GM12878 (cell line): ENCODE results near the gene TNP1. TPM values are rescaled to one million over a fixed set of nuclear protein-coding genes. Genes with fewer than 3 reads are reported as not detected.

Experiments
- ATAC-seq: fragments of 200-7000 bp; cut with Tn5 transposase; 3 replicates; pipeline ENCODE4 v1.9.1; 2020; ENCODE audit warnings: mild to moderate bottlenecking, moderate library complexity
- BruUV-seq: library from RNA; stranded (reverse); fragments of 400-500 nt; replicated peaks from 2 replicates; lab custom pipeline; 2021; lab: Mats Ljungman, UMichigan
- CTCF ChIA-PET: fragments of 300-600 bp; sonication (Branson Sonifier 250); formaldehyde crosslinking; extraction: SDS; loops from one replicate; lab custom pipeline; 2021; ENCODE audit warnings: inconsistent platforms; lab: Yijun Ruan, JAX
- POLR2A ChIA-PET: fragments of 350-600 bp; formaldehyde crosslinking; extraction: SDS; loops from one replicate; lab custom pipeline; 2021; ENCODE audit warnings: inconsistent platforms; lab: Charles Lee
- RAD21 ChIA-PET: fragments of 300-600 bp; sonication (Branson Sonifier 250); formaldehyde crosslinking; loops from one replicate; lab custom pipeline; 2023; ENCODE audit warnings: antibody characterized with exemption; ENCODE audit not compliant: unreplicated experiment; lab: Charles Lee
- SMC1A ChIA-PET: fragments of 300-600 bp; sonication (Branson Sonifier 250); formaldehyde crosslinking; loops from one replicate; lab custom pipeline; 2023; ENCODE audit not compliant: unreplicated experiment, uncharacterized antibody; lab: Charles Lee
- DNase-seq: peaks from one replicate; pipeline ENCODE4 v3.0.0-alpha.2; 2011; ENCODE audit warnings: low read depth, low spot score
- FAIRE-seq: peaks from 3 replicates; lab custom pipeline; 2011; peaks lifted over from hg19 to GRCh38; lab: Jason Lieb, UNC
- H2AFZ ChIP-seq: 2 replicates; pipeline ENCODE4 v1.6.0; 2011; ENCODE audit warnings: low read depth, low read length, control low read depth; ENCODE audit not compliant: control insufficient read depth
- H3K27ac ChIP-seq: 2 replicates; pipeline ENCODE4 v1.5.1; 2011; ENCODE audit warnings: control low read depth; ENCODE audit not compliant: control insufficient read depth, insufficient read depth
- H3K27me3 ChIP-seq, 2 experiments: replicated peaks in 1 of 2; 2 replicates each; pipeline versions ENCODE4 v1.6.0 to v1.6.1; 2011; ENCODE audit warnings: low read length in 1 of 2; ENCODE audit not compliant: control insufficient read depth in 2 of 2, insufficient read depth in 2 of 2
- H3K36me3 ChIP-seq, 2 experiments: 2 replicates each; pipeline ENCODE4 v1.5.1; 2011; ENCODE audit warnings: low read length in 1 of 2; ENCODE audit not compliant: control insufficient read depth in 2 of 2, insufficient read depth in 2 of 2
- H3K4me1 ChIP-seq: 2 replicates; pipeline ENCODE4 v1.6.1; 2011; ENCODE audit warnings: mild to moderate bottlenecking, low read length, moderate library complexity, mixed read lengths; ENCODE audit not compliant: control insufficient read depth, insufficient read depth
- H3K4me2 ChIP-seq: 2 replicates; pipeline ENCODE4 v1.6.0; 2011; ENCODE audit warnings: control low read depth; ENCODE audit not compliant: control insufficient read depth, insufficient read depth
- H3K4me3 ChIP-seq: fragments of 200-600 bp; sonication (generic); 2 replicates; pipeline ENCODE4 v1.5.1; 2016
- H3K79me2 ChIP-seq: 2 replicates; pipeline ENCODE4 v1.6.0; 2011; ENCODE audit warnings: low read length; ENCODE audit not compliant: control insufficient read depth, insufficient read depth
- H3K9ac ChIP-seq: 2 replicates; pipeline ENCODE4 v1.8.0; 2011; ENCODE audit warnings: low read length, control low read depth, mixed read lengths; ENCODE audit not compliant: control insufficient read depth, insufficient read depth
- H3K9me3 ChIP-seq: replicated peaks from 3 replicates; pipeline ENCODE4 v1.5.1; 2011; ENCODE audit warnings: mild to moderate bottlenecking, low read length; ENCODE audit not compliant: control insufficient read depth, insufficient read depth
- H4K20me1 ChIP-seq: 2 replicates; pipeline ENCODE4 v1.6.0; 2011; ENCODE audit not compliant: control insufficient read depth, insufficient read depth
- BMI1 ChIP-seq: fragments of 450-650 bp; IDR thresholded peaks from 2 replicates; pipeline ENCODE4 v1.6.1; 2016; ENCODE audit warnings: mild to moderate bottlenecking, moderate library complexity, borderline replicate concordance
- CUX1 ChIP-seq: IDR thresholded peaks from 2 replicates; pipeline ENCODE4 v1.6.1; 2012; ENCODE audit warnings: improper control_type of control experiment, low read depth, low read length; ENCODE audit not compliant: insufficient replicate concordance
- ELK1 ChIP-seq: IDR thresholded peaks from 2 replicates; pipeline ENCODE4 v1.6.1; 2012; ENCODE audit warnings: low read depth, low read length, improper control_type of control experiment
- GABPA ChIP-seq: IDR thresholded peaks from 2 replicates; pipeline ENCODE4 v1.6.1; 2014; ENCODE audit warnings: antibody characterized with exemption, low read depth, mild to moderate bottlenecking, inconsistent platforms
- IKZF1 ChIP-seq: fragments of 450-650 bp; conservative IDR thresholded peaks from 2 replicates; pipeline ENCODE4 v1.6.1; 2017; ENCODE audit warnings: antibody characterized with exemption, mild to moderate bottlenecking
- JUNB ChIP-seq: IDR thresholded peaks from 2 replicates; pipeline ENCODE4 v1.6.1; 2016; ENCODE audit warnings: antibody characterized with exemption, mild to moderate bottlenecking
- KAT2A ChIP-seq: conservative IDR thresholded peaks from 2 replicates; pipeline ENCODE4 v1.6.1; 2011; ENCODE audit warnings: low read depth, low read length; ENCODE audit not compliant: control insufficient read depth
- KDM1A ChIP-seq: fragments of 200-600 bp; sonication (generic); IDR thresholded peaks from 2 replicates; pipeline ENCODE4 v1.6.1; 2016; ENCODE audit warnings: borderline replicate concordance
- MEF2B ChIP-seq: fragments of 450-650 bp; IDR thresholded peaks from 2 replicates; pipeline ENCODE4 v1.6.1; 2018; ENCODE audit warnings: mild to moderate bottlenecking, moderate library complexity; ENCODE audit not compliant: partially characterized antibody, poor library complexity, severe bottlenecking
- POLR2A ChIP-seq: IDR thresholded peaks from 2 replicates; pipeline ENCODE4 v1.6.1; 2011; ENCODE audit warnings: low read depth, mild to moderate bottlenecking, low read length
- POU2F2 ChIP-seq: IDR thresholded peaks from 3 replicates; pipeline ENCODE4 v1.6.1; 2011; ENCODE audit warnings: low read depth, mild to moderate bottlenecking, low read length, borderline replicate concordance
- RUNX3 ChIP-seq: IDR thresholded peaks from 2 replicates; pipeline ENCODE4 v1.6.1; 2012; ENCODE audit warnings: low read length, inconsistent platforms
- STAT1 ChIP-seq: fragments of 450-650 bp; conservative IDR thresholded peaks from 2 replicates; pipeline ENCODE4 v1.6.1; 2014; ENCODE audit warnings: antibody characterized with exemption, mild to moderate bottlenecking
- WRNIP1 ChIP-seq: IDR thresholded peaks from 2 replicates; pipeline ENCODE4 v1.6.1; 2011; ENCODE audit warnings: low read depth, low read length, improper control_type of control experiment, borderline replicate concordance
- ZBED1 ChIP-seq: IDR thresholded peaks from 2 replicates; pipeline ENCODE4 v1.6.1; 2016; ENCODE audit warnings: borderline replicate concordance
- ZNF622 ChIP-seq: fragments of 450-650 bp; IDR thresholded peaks from 2 replicates; pipeline ENCODE4 v1.6.1; 2017; ENCODE audit warnings: mild to moderate bottlenecking, inconsistent platforms
- WGBS: methylation state at CpG from one replicate; pipeline ENCODE4 v1.1.6; 2016; ENCODE audit warnings: low lambda C conversion rate; ENCODE audit not compliant: insufficient replicate concordance, insufficient coverage; ENCODE audit errors: missing lambda C conversion rate; 5-methylcytosine and 5-hydroxymethylcytosine counted together
- in situ Hi-C: fragments of 300-500 bp; cut with MboI; formaldehyde crosslinking; loops from 9 replicates; pipeline ENCODE4 v1.14.3; 2018; ENCODE audit warnings: mixed read lengths
- intact Hi-C: fragments of 100-400 bp; cut with micrococcal nuclease; formaldehyde crosslinking; loops from one replicate; pipeline ENCODE4 v1.14.2; 2022; ENCODE audit not compliant: unreplicated experiment
- polyA plus RNA-seq, 11 experiments: library from polyadenylated mRNA; depleted of rRNA in 4 of 11; unstranded in 6 of 11; stranded (reverse) in 5 of 11; fragments of >200 nt; fragmentation: Nextera tagmentation in 4 of 11; fragmentation: Illumina TruSeq in 1 of 11; extraction: Ambion mirVana in 4 of 11; extraction: Trizol in 1 of 11; gene quantifications; 1 replicate in 1 of 11; 2 replicates in 10 of 11; pipeline versions ENCODE4 v1.2.1 to v1.2.3, GENCODE V29; 2011 to 2016; ENCODE audit warnings: inconsistent platforms in 2 of 11, missing spikeins in 2 of 11, low read depth in 1 of 11
- total RNA-seq, 4 experiments: library from RNA; depleted of rRNA in 3 of 4; stranded (reverse); fragments of >200 nt in 3 of 4; fragmentation: Illumina TruSeq in 1 of 4; extraction: Trizol in 1 of 4; gene quantifications; 2 replicates each; pipeline versions ENCODE4 v1.2.1 to v1.2.3, GENCODE V29; 2013 to 2021
- TF ChIP-seq, protein P1 (sequence below): fragments of 450-650 bp; IDR thresholded peaks from 2 replicates; pipeline ENCODE4 v1.6.1; 2017; ENCODE audit warnings: low read depth, mild to moderate bottlenecking, moderate library complexity

TNP1 gene
- total and polyA plus RNA-seq, 10 of the 15 experiments (the other 5 are each of a cell fraction or from before 2014, with no cell fraction given) = not detected

DNA sequence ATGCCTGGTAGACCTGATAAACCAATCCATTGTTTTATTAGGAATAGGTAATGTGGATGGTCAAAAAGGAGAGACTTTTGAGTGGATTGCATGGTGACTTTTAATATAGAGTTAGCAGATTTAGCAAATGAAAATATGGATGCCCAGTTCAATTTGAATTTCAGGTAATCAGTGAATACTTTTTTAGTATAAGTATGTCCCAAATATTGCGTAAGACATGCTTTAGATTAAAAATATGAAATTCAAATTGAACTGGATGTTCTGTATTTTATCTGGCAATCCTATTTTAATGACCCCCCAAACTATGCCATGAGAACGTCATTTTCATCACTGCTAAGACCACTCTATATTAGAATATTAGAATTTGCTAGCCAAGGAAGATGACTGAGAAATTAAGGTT, 30.3 kb upstream of the TNP1 start:
- CTCF ChIA-PET = interaction anchor here (1.1 kb wide), 1 partner anchor 45 kb away, joined by 3 read pairs; no protein-coding TSS in a partner anchor
- ATAC-seq = no peak
- Histone ChIP-seq H3K4me1 (no peaks in the 10 kb centered on the region), H4K20me1 (no peaks in the 10 kb centered on the region), H3K36me3 (no peaks in the 10 kb centered on the region), H3K9ac (no peak overlapping the region), H3K4me3 (no peak overlapping the region), H3K27ac (no peak overlapping the region)
- no TSS peak for BruUV-seq
- DNase-seq = no peak
- FAIRE-seq = no peak
- in situ Hi-C loops = no loop called here
- 5% methylated on average over 2 of the region's 2 CpGs for WGBS
- RAD21 ChIA-PET = no interaction called here
- TF ChIP-seq KDM1A = no peak
- TF ChIP-seq WRNIP1 = no peak
- no peak for TF ChIP-seq ZNF622
- TF ChIP-seq, protein P1, sequence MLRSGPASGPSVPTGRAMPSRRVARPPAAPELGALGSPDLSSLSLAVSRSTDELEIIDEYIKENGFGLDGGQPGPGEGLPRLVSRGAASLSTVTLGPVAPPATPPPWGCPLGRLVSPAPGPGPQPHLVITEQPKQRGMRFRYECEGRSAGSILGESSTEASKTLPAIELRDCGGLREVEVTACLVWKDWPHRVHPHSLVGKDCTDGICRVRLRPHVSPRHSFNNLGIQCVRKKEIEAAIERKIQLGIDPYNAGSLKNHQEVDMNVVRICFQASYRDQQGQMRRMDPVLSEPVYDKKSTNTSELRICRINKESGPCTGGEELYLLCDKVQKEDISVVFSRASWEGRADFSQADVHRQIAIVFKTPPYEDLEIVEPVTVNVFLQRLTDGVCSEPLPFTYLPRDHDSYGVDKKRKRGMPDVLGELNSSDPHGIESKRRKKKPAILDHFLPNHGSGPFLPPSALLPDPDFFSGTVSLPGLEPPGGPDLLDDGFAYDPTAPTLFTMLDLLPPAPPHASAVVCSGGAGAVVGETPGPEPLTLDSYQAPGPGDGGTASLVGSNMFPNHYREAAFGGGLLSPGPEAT = no peak
- no peak for TF ChIP-seq JUNB
- TF ChIP-seq STAT1 = no peak
- TF ChIP-seq IKZF1 = no peak
- TF ChIP-seq GABPA = no peak
- TF ChIP-seq RUNX3 = no peak
- TF ChIP-seq POU2F2 = no peak
- no peak for TF ChIP-seq MEF2B
- TF ChIP-seq BMI1 = no peak
- no peak for TF ChIP-seq POLR2A
- no peak for TF ChIP-seq CUX1
- TF ChIP-seq KAT2A = no peak
- TF ChIP-seq ELK1 = no peak
- no peak for TF ChIP-seq ZBED1
- TF ChIP-seq, all 136 proteins: peak for 0
- Histone ChIP-seq H3K27me3 (no peaks in the 10 kb centered on the region; a peak in 1 of 4 replicates), H3K4me2 (no peak overlapping the region), H3K79me2 (no peaks in the 10 kb centered on the region), H2AFZ (no peak overlapping the region), H3K9me3 (no peaks in the 10 kb centered on the region; the same call in 2 of the 3 replicates)
- ChIA-PET POLR2A (no interaction called here), SMC1A (no interaction called here)
- intact Hi-C loops = no loop called here
